Dendritic cell treated with granulocyte-macrophage colony-stimulating factor and Interleukin-4, amounts not matched to agents 40 ng/mL and 50 ng/mL, for 4 days (primary cell): Measurements from ENCODE around the gene THAP11.
A peak's percentile ranks its signal among the peaks of the same experiment; 100 is the strongest.

Experiments
- H3K27ac Mint-ChIP-seq: one replicate; pipeline ENCODE4 v1.8.0; 2022; ENCODE audit warnings: mild to moderate bottlenecking, mixed read lengths
- H3K27me3 Mint-ChIP-seq: one replicate; pipeline ENCODE4 v1.8.0; 2022; ENCODE audit warnings: mild to moderate bottlenecking, mixed read lengths
- H3K36me3 Mint-ChIP-seq: one replicate; pipeline ENCODE4 v1.8.0; 2022; ENCODE audit warnings: low read depth, mixed read lengths
- H3K4me1 Mint-ChIP-seq: one replicate; pipeline ENCODE4 v1.8.0; 2022; ENCODE audit warnings: low read depth, mixed read lengths
- H3K4me3 Mint-ChIP-seq: one replicate; pipeline ENCODE4 v1.8.0; 2022; ENCODE audit warnings: mild to moderate bottlenecking, moderate library complexity, mixed read lengths
- H3K9me3 Mint-ChIP-seq: one replicate; pipeline ENCODE4 v1.8.0; 2022; ENCODE audit warnings: mixed read lengths
- intact Hi-C: fragments of 100-400 bp; cut with micrococcal nuclease; formaldehyde crosslinking; loops from one replicate; pipeline ENCODE4 v1.15.0; 2022

The THAP11 gene

DNA sequence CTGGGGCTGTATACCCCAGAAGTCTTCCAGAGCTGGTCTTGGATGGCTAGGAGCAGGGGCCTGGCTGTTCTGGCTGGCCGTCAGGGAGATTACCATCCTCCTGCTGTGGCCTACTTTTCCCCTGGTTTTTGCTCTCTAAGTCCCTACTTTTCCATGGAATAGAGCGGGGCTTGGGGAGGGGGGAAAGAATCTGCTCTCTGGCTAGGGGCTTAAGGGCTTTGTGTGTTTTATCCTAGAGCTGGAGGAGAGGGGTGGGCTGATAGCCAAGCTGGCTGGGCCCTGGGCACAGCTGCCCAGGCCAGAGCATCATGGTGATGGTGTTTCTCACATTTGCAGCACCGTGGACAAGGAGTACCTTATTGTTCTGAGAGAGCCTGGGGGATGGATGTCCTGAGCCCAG, 46.2 kb downstream of the THAP11 start:
- no peak overlapping the region for H3K27ac Mint-ChIP-seq

DNA sequence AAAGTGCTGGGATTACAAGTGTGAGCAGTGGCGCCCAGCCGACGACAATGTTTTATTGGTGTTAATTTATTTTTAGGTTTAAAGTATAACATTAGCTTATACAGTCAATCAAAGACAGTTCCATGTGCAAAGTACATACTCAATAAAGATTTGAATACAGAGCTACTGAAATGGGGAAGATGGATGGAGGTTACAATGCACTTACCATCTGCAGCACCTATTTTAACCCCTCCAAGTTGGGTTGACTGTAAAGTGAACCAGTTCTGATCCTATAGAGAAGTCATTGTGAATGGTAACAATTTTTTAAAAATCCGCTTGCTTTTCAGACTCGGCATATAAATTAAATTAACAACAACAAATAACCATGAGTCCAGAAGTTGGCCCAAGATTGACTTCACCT, 50.3 kb downstream of the THAP11 start:
- Mint-ChIP-seq H3K36me3 (peaks cover 17% of the 10 kb centered on the region), H3K9me3 (no peaks in the 10 kb centered on the region), H3K27me3 (no peaks in the 10 kb centered on the region), H3K27ac (peak overlapping the region; percentile 95), H3K4me3 (peak overlapping the region; percentile 66), H3K4me1 (peaks cover 36% of the 10 kb centered on the region)
- intact Hi-C loops = no loop called here

More for the DNA sequence above, 46.2 kb downstream of the THAP11 start:
- Mint-ChIP-seq H3K36me3 (peaks cover 43% of the 10 kb centered on the region), H3K4me3 (no peak overlapping the region), H3K27me3 (no peaks in the 10 kb centered on the region), H3K9me3 (no peaks in the 10 kb centered on the region), H3K4me1 (peaks cover 6% of the 10 kb centered on the region)
- intact Hi-C loops = no loop called here

DNA sequence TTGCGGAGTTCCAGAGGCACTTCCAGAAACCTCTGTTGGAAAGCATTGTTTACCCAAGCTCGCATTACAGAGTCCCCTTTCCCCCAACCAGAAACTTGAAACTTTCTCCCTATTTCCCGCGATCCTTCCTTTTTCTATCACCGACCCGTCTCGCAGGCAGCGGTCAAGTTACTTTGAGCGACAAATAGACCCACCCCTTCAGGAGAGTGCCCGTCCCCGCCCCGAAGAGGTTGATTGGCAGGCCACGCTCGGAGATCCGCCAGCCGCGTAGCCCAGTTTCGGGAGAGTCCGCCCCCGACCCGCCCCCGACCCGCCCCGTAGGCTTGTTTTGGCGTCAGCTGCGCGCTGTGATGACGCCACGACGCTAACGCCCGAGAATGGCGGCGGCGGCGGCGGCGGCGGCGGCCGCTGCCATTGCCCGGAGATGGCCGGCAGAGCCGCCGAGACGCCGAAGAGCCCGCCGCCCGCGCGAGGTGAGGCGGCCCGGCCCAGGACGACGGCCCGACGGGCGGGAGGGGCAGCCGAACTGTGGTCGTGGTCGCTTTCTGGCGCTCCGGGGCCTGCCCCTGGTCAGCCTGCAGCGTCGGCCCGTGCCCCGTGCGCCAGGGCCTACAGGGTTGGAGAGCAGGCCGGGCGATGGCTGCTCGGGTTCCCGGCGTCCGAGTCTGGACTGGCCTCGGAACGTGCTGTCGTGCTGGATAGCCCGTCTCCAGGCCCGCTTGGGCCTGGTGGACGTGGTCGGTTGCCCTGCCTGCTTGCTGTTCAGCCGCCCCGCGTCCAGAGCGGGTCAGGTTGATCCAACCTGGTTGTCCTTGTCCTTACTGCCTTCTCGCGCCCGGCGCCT, 51.0 kb downstream of the THAP11 start, which contains the start of gene PSKH1:
Gene PSKH1, plus strand, starts transcription at position 356 of the 844 bp plus-strand sequence. CDS start 15,496 bp downstream, outside the sequence.
- Mint-ChIP-seq H3K4me3 (peak within 1 kb of the TSS; percentile 92), H3K4me1 (peaks cover 40% of the 10 kb centered on the region), H3K27me3 (no peaks in the 10 kb centered on the region), H3K27ac (peak within 1 kb of the TSS; percentile 95), H3K9me3 (no peaks in the 10 kb centered on the region), H3K36me3 (peaks cover 13% of the 10 kb centered on the region)
- intact Hi-C loops = no loop called here
